PC-3 (cell line): ENCODE results near the gene ANKRD40CL. TPM values are rescaled to one million over a fixed set of nuclear protein-coding genes. Genes with fewer than 3 reads are reported as not detected.
A peak's percentile ranks its signal among the peaks of the same experiment; 100 is the strongest.
"Not testable (repeated sequence)": the region's sequence is repeated elsewhere in the genome, so short reads cannot be mapped to it uniquely, and the experiment has no call there.

Source experiments
- ATAC-seq: fragments of 200-7000 bp; cut with Tn5 transposase; 2 replicates; pipeline ENCODE4 v1.9.1; 2020; ENCODE audit warnings: mild to moderate bottlenecking, moderate library complexity
- BruUV-seq: library from RNA; stranded (reverse); fragments of 400-500 nt; replicated peaks from 2 replicates; lab custom pipeline; 2021; lab: Mats Ljungman, UMichigan
- CTCF ChIA-PET: fragments of 300-600 bp; sonication (Branson Sonifier 250); formaldehyde crosslinking; loops from one replicate; lab custom pipeline; 2022; ENCODE audit warnings: antibody characterized with exemption; lab: Charles Lee
- POLR2A ChIA-PET: fragments of 300-600 bp; sonication (Branson Sonifier 250); formaldehyde crosslinking; loops from one replicate; lab custom pipeline; 2022; ENCODE audit warnings: antibody characterized with exemption; ENCODE audit not compliant: unreplicated experiment; lab: Charles Lee
- DNase-seq: peaks from one replicate; pipeline ENCODE4 v3.0.0-alpha.2; 2015
- H2AFZ ChIP-seq: fragments of 300-600 bp; sonication (generic); 2 replicates; pipeline ENCODE4 v1.6.0; 2016; ENCODE audit warnings: antibody characterized with exemption, low read length
- H3F3A ChIP-seq: fragments of 300-600 bp; sonication (generic); one replicate; pipeline ENCODE4 v1.6.0; 2017; ENCODE audit warnings: antibody characterized with exemption, low read length, control low read depth, mild to moderate bottlenecking; ENCODE audit not compliant: unreplicated experiment
- H3K27ac ChIP-seq: fragments of 300-600 bp; sonication (generic); 2 replicates; pipeline ENCODE4 v1.5.1; 2016; ENCODE audit warnings: mild to moderate bottlenecking, low read length
- H3K27me3 ChIP-seq: fragments of 300-600 bp; sonication (generic); 2 replicates; pipeline ENCODE4 v1.6.1; 2016; ENCODE audit warnings: low read length, mixed read lengths
- H3K36me3 ChIP-seq: fragments of 300-600 bp; sonication (generic); 2 replicates; pipeline ENCODE4 v1.6.1; 2016; ENCODE audit warnings: low read depth, mixed run types, low read length, mixed read lengths
- H3K4me1 ChIP-seq: fragments of 300-600 bp; sonication (generic); 2 replicates; pipeline ENCODE4 v1.5.1; 2016; ENCODE audit warnings: low read length; ENCODE audit not compliant: insufficient read depth
- H3K4me2 ChIP-seq: fragments of 300-600 bp; sonication (generic); 2 replicates; pipeline ENCODE4 v1.6.0; 2016; ENCODE audit warnings: low read length
- H3K4me3 ChIP-seq: fragments of 300-600 bp; sonication (generic); 2 replicates; pipeline ENCODE4 v1.5.1; 2016; ENCODE audit warnings: mild to moderate bottlenecking, low read length, mixed read lengths
- H3K79me2 ChIP-seq: fragments of 300-600 bp; sonication (generic); 2 replicates; pipeline ENCODE4 v1.6.1; 2017; ENCODE audit warnings: low read length, mixed read lengths
- H3K9ac ChIP-seq: fragments of 300-600 bp; sonication (generic); 2 replicates; pipeline ENCODE4 v1.6.0; 2016; ENCODE audit warnings: mild to moderate bottlenecking, low read length
- H3K9me2 ChIP-seq: fragments of 300-600 bp; sonication (generic); replicated peaks from 2 replicates; pipeline ENCODE4 v1.6.1; 2016; ENCODE audit warnings: mixed run types, low read length, mixed read lengths
- H3K9me3 ChIP-seq: fragments of 300-600 bp; sonication (generic); 2 replicates; pipeline ENCODE4 v1.6.1; 2016; ENCODE audit warnings: low read length, mixed read lengths
- H4K20me1 ChIP-seq: fragments of 300-600 bp; sonication (generic); 2 replicates; pipeline ENCODE4 v1.6.1; 2016; ENCODE audit warnings: low read length, mixed read lengths
- CTCF ChIP-seq: fragments of 300-600 bp; sonication (generic); conservative IDR thresholded peaks from 2 replicates; pipeline ENCODE4 v1.5.1; 2017; ENCODE audit warnings: antibody characterized with exemption, low read depth, mild to moderate bottlenecking, low read length
- EZH2 ChIP-seq: fragments of 300-600 bp; sonication (generic); IDR thresholded peaks from one replicate; pipeline ENCODE4 v1.6.1; 2017; ENCODE audit warnings: antibody characterized with exemption, mild to moderate bottlenecking, low read length; ENCODE audit not compliant: unreplicated experiment
- EZH2phosphoT487 ChIP-seq: fragments of 300-600 bp; sonication (generic); IDR thresholded peaks from 2 replicates; pipeline ENCODE4 v1.6.1; 2018; ENCODE audit warnings: mild to moderate bottlenecking, antibody characterized with exemption, low read length, borderline replicate concordance
- intact Hi-C: fragments of 100-400 bp; cut with micrococcal nuclease; formaldehyde crosslinking; loops from 2 replicates; pipeline ENCODE4 v1.9.0; 2023
- total RNA-seq: library from RNA; depleted of rRNA; stranded (reverse); fragments of >200 nt; gene quantifications from 2 replicates; pipeline ENCODE4 v1.2.3, GENCODE V29; 2014

Gene ANKRD40CL
- total RNA-seq, 1 experiment from 2014 or later, result not detected

GRCh38 chr17:50728112-50728429, 39.2 kb downstream of the ANKRD40CL start:
- POLR2A ChIA-PET, result interaction anchor here (0.6 to 0.7 kb wide), 2 partner anchors 65 to 99 kb away, joined by 4 to 5 read pairs; no protein-coding TSS in a partner anchor

DNA sequence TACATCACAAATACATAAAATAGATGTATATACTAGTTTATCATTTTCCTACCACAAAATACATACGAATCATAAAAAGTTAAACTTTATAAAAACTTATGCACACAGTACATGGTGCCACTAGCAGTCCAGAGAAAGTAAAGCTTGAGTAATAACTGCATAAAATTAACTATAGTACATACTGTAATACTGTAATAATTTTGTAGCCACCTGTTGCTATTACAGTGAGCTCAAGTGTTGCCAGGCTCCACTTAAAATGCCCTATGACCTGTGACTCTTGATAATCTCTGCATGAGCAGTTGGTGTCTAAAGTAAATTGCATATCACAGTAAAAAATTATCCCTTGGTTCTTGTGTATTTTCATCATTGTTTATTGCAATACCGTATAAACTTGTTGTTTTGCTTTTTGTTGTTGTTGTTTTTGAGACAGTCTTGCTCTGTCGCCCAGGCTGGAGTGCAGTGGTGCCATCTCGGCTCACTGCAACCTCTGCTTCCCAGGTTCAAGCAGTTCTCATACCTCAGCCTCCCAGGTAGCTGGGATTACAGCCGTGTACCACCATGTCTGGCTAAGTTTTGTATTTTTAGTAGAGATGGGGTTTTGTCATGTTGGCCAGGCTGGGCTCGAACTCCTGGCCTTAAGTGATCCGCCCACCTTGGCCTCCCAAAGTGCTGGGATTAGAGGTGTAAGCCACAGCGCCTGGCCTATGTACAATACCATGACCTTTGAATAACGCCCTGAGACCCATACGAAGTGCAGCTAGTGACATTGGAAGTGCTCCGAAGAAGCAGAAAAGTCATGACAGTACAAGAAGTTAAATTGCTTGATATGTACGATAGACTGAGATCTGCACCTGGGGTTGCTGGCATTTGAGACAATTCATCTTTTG, 41.3 kb downstream of the ANKRD40CL start:
- no peak for DNase-seq
- peak; percentile 63 for ATAC-seq
- no peak overlapping the region for H3K4me2 ChIP-seq
- no peaks in the 10 kb centered on the region for H3K9me2 ChIP-seq
- no peak overlapping the region for H3K4me3 ChIP-seq
- H4K20me1 ChIP-seq, result peaks cover 95% of the 10 kb centered on the region
- no peaks in the 10 kb centered on the region for H3K27me3 ChIP-seq
- CTCF ChIA-PET, result interaction anchor here (0.6 to 0.7 kb wide), 2 partner anchors 24 to 100 kb away, joined by 5 read pairs; no protein-coding TSS in a partner anchor
- TF ChIP-seq EZH2 (no peak), CTCF (no peak), EZH2phosphoT487 (no peak)
- no peak overlapping the region for H2AFZ ChIP-seq
- intact Hi-C loops, result no loop called here
- peaks cover 4% of the 10 kb centered on the region for H3F3A ChIP-seq
- POLR2A ChIA-PET, result interaction anchor here (0.6 kb wide), 1 partner anchor 184 kb away, joined by 3 read pairs; no protein-coding TSS in a partner anchor
- no peak overlapping the region for H3K27ac ChIP-seq
- no peaks in the 10 kb centered on the region for H3K9me3 ChIP-seq
- peaks cover 100% of the 10 kb centered on the region for H3K79me2 ChIP-seq
- BruUV-seq, result no TSS peak
- peaks cover 36% of the 10 kb centered on the region for H3K4me1 ChIP-seq
- H3K36me3 ChIP-seq, result peaks cover 11% of the 10 kb centered on the region; the same call in 1 of the 2 replicates
- H3K9ac ChIP-seq, result no peak overlapping the region

More at GRCh38 chr17:50728112-50728429, 39.2 kb downstream of the ANKRD40CL start:
- Histone ChIP-seq H3K9ac (no peak overlapping the region), H3K27ac (no peak overlapping the region), H3K9me2 (no peaks in the 10 kb centered on the region), H2AFZ (no peak overlapping the region), H3F3A (peaks cover 4% of the 10 kb centered on the region), H3K4me1 (peaks cover 20% of the 10 kb centered on the region), H3K27me3 (no peaks in the 10 kb centered on the region), H3K4me3 (no peak overlapping the region), H4K20me1 (peaks cover 94% of the 10 kb centered on the region), H3K9me3 (no peaks in the 10 kb centered on the region), H3K4me2 (no peak overlapping the region), H3K79me2 (peaks cover 100% of the 10 kb centered on the region), H3K36me3 (peaks cover 10% of the 10 kb centered on the region; the same call in 1 of the 2 replicates)
- DNase-seq (peak; percentile 52), ATAC-seq (peak; percentile 52)
- BruUV-seq, result no TSS peak
- CTCF ChIA-PET, result no interaction called here
- intact Hi-C loops, result no loop called here
- no peak for TF ChIP-seq EZH2phosphoT487
- no peak for TF ChIP-seq CTCF
- TF ChIP-seq EZH2, result no peak

DNA sequence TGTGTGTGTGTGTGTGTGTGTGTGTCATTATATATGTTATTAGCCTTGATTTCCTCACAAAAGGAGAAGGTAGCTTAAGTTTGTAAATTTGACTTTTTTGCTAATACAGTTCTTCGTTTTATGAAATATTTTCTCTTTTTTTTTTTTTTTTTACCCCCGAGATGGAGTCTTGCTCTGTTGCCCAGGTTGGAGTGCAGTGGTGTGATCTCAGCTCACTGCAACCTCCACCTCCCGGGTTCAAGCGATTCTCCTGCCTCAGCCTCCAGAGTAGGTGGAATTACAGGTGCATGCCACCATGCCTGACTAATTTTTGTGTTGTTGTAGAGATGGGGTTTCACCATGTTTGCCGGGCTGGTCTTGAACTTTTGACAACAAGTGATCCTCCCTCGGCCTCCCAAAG, 42.7 kb downstream of the ANKRD40CL start:
- intact Hi-C loops, ATAC-seq, BruUV-seq, H3K27me3 ChIP-seq, H3F3A ChIP-seq, H2AFZ ChIP-seq, H3K9me2 ChIP-seq, H3K4me2 ChIP-seq, H3K9me3 ChIP-seq, H3K4me3 ChIP-seq, H3K9ac ChIP-seq, H3K27ac ChIP-seq, DNase-seq, CTCF ChIA-PET: not testable (repeated sequence)
- peaks cover 36% of the 10 kb centered on the region for H3K4me1 ChIP-seq
- H4K20me1 ChIP-seq, result peaks cover 98% of the 10 kb centered on the region
- H3K79me2 ChIP-seq, result peaks cover 100% of the 10 kb centered on the region
- peaks cover 11% of the 10 kb centered on the region; the same call in 1 of the 2 replicates for H3K36me3 ChIP-seq
- POLR2A ChIA-PET, result interaction anchor here (0.6 to 0.7 kb wide), 2 partner anchors 294 to 572 kb away, joined by 3 read pairs; no protein-coding TSS in a partner anchor
